H9 (cell line): ENCODE results near the gene MMEL1. TPM values are rescaled to one million over a fixed set of nuclear protein-coding genes. Genes with fewer than 3 reads are reported as not detected.

Experiments
- DNase-seq: peaks from one replicate; pipeline ENCODE4 v3.0.0-alpha.2; 2017
- H2AFZ ChIP-seq: one replicate; pipeline ENCODE4 v1.6.1; 2013; ENCODE audit warnings: mild to moderate bottlenecking, low read length, control low read depth, moderate library complexity
- H2AK5ac ChIP-seq: 2 replicates; pipeline ENCODE4 v1.6.1; 2013; ENCODE audit warnings: low read length, control low read depth, mixed read lengths; ENCODE audit not compliant: insufficient read length
- H2BK120ac ChIP-seq: one replicate; pipeline ENCODE4 v1.6.1; 2013; ENCODE audit warnings: low read depth, mild to moderate bottlenecking, low read length, control low read depth, inconsistent platforms; ENCODE audit not compliant: poor library complexity, severe bottlenecking
- H2BK12ac ChIP-seq: 2 replicates; pipeline ENCODE4 v1.6.1; 2013; ENCODE audit warnings: low read length, control low read depth, mixed read lengths, low read depth; ENCODE audit not compliant: insufficient read length
- H2BK15ac ChIP-seq: 2 replicates; pipeline ENCODE4 v1.6.1; 2013; ENCODE audit warnings: low read depth, low read length, control low read depth
- H2BK20ac ChIP-seq: one replicate; pipeline ENCODE4 v1.6.1; 2013; ENCODE audit warnings: low read depth, mild to moderate bottlenecking, low read length, control low read depth, inconsistent platforms; ENCODE audit not compliant: poor library complexity, severe bottlenecking
- H2BK5ac ChIP-seq: 2 replicates; pipeline ENCODE4 v1.6.1; 2013; ENCODE audit warnings: low read length, control low read depth, mixed read lengths; ENCODE audit not compliant: insufficient read length
- H3K14ac ChIP-seq: 2 replicates; pipeline ENCODE4 v1.6.1; 2013; ENCODE audit warnings: low read length, control low read depth; ENCODE audit not compliant: insufficient read depth
- H3K18ac ChIP-seq: 2 replicates; pipeline ENCODE4 v1.6.1; 2013; ENCODE audit warnings: low read depth, mild to moderate bottlenecking, mixed read lengths, low read length, control low read depth; ENCODE audit not compliant: insufficient read length
- H3K23ac ChIP-seq: 2 replicates; pipeline ENCODE4 v1.6.1; 2013; ENCODE audit warnings: low read length, control low read depth, mixed read lengths, low read depth; ENCODE audit not compliant: insufficient read length
- H3K23me2 ChIP-seq: 2 replicates; pipeline ENCODE4 v1.6.1; 2013; ENCODE audit warnings: low read depth, mild to moderate bottlenecking, mixed read lengths, low read length, control low read depth; ENCODE audit not compliant: insufficient read length, poor library complexity, severe bottlenecking
- H3K27ac ChIP-seq: 2 replicates; pipeline ENCODE4 v1.5.1; 2013; ENCODE audit warnings: low read length, control low read depth, mixed read lengths, low read depth; ENCODE audit not compliant: insufficient read length
- H3K27me3 ChIP-seq: 2 replicates; pipeline ENCODE4 v1.6.1; 2013; ENCODE audit warnings: low read length, control low read depth, inconsistent platforms; ENCODE audit not compliant: insufficient read depth
- H3K4ac ChIP-seq: 2 replicates; pipeline ENCODE4 v1.6.1; 2013; ENCODE audit warnings: low read depth, mild to moderate bottlenecking, control low read depth, inconsistent platforms, low read length, moderate library complexity
- H3K4me1 ChIP-seq: 2 replicates; pipeline ENCODE4 v1.6.1; 2013; ENCODE audit warnings: low read length, control low read depth, inconsistent platforms; ENCODE audit not compliant: insufficient read depth
- H3K4me2 ChIP-seq: 2 replicates; pipeline ENCODE4 v1.6.1; 2013; ENCODE audit warnings: low read length, control low read depth, mixed read lengths; ENCODE audit not compliant: insufficient read length, insufficient read depth
- H3K56ac ChIP-seq: 2 replicates; pipeline ENCODE4 v1.6.1; 2013; ENCODE audit warnings: low read depth, mild to moderate bottlenecking, mixed read lengths, low read length, control low read depth; ENCODE audit not compliant: insufficient read length
- H3K79me1 ChIP-seq: 2 replicates; pipeline ENCODE4 v1.6.1; 2013; ENCODE audit warnings: low read depth, mild to moderate bottlenecking, moderate library complexity, low read length, control low read depth, inconsistent platforms; ENCODE audit not compliant: insufficient read depth, poor library complexity, severe bottlenecking
- H3K79me2 ChIP-seq: 2 replicates; pipeline ENCODE4 v1.6.1; 2013; ENCODE audit warnings: low read length, control low read depth, inconsistent platforms; ENCODE audit not compliant: insufficient read depth
- H3K9ac ChIP-seq: 2 replicates; pipeline ENCODE4 v1.6.1; 2013; ENCODE audit warnings: low read length, control low read depth, mixed read lengths; ENCODE audit not compliant: insufficient read length; ENCODE audit errors: extremely low read depth
- H3K9me3 ChIP-seq: one replicate; pipeline ENCODE4 v1.6.1; 2013; ENCODE audit warnings: low read depth, low read length, inconsistent platforms; ENCODE audit not compliant: control insufficient read depth
- H3T11ph ChIP-seq: one replicate; pipeline ENCODE4 v1.6.1; 2013; ENCODE audit warnings: mild to moderate bottlenecking, low read length, control low read depth, inconsistent platforms
- H4K20me1 ChIP-seq: one replicate; pipeline ENCODE4 v1.6.1; 2013; ENCODE audit not compliant: control insufficient read depth, insufficient read length, insufficient read depth
- H4K5ac ChIP-seq: 2 replicates; pipeline ENCODE4 v1.6.1; 2013; ENCODE audit warnings: low read depth, mild to moderate bottlenecking, mixed read lengths, low read length, control low read depth; ENCODE audit not compliant: insufficient read length
- H4K8ac ChIP-seq: replicated peaks from 2 replicates; pipeline ENCODE4 v1.6.1; 2013; ENCODE audit warnings: low read length, control low read depth, mixed read lengths, low read depth; ENCODE audit not compliant: insufficient read length
- H4K91ac ChIP-seq: 2 replicates; pipeline ENCODE4 v1.6.1; 2013; ENCODE audit warnings: low read depth, mild to moderate bottlenecking, moderate library complexity, mixed read lengths, low read length, control low read depth; ENCODE audit not compliant: insufficient read length
- H3K27ac Mint-ChIP-seq, 3 experiments: 2 replicates in 2 of 3; 3 replicates in 1 of 3; pipeline ENCODE4 v1.8.0; 2020 to 2021; ENCODE audit warnings: mixed read lengths in 3 of 3, mild to moderate bottlenecking in 1 of 3, moderate library complexity in 1 of 3
- H3K27me3 Mint-ChIP-seq: 2 replicates; pipeline ENCODE4 v1.8.0; 2021; ENCODE audit warnings: low read depth, mild to moderate bottlenecking, moderate library complexity, mixed read lengths
- H3K36me3 Mint-ChIP-seq, 3 experiments: 2 replicates in 2 of 3; 3 replicates in 1 of 3; pipeline ENCODE4 v1.8.0; 2020 to 2021; ENCODE audit warnings: low read depth in 3 of 3, mixed read lengths in 3 of 3; ENCODE audit not compliant: insufficient read depth in 1 of 3
- H3K4me1 Mint-ChIP-seq, 2 experiments: 2 replicates each; pipeline ENCODE4 v1.8.0; 2020; ENCODE audit warnings: mixed read lengths in 2 of 2
- H3K4me3 Mint-ChIP-seq, 2 experiments: 2 replicates in 1 of 2; 3 replicates in 1 of 2; pipeline ENCODE4 v1.8.0; 2020 to 2021; ENCODE audit warnings: mild to moderate bottlenecking in 2 of 2, mixed read lengths in 2 of 2, moderate library complexity in 1 of 2
- H3K9me3 Mint-ChIP-seq, 2 experiments: 2 replicates in 1 of 2; 3 replicates in 1 of 2; pipeline ENCODE4 v1.8.0; 2020; ENCODE audit warnings: mild to moderate bottlenecking in 2 of 2, mixed read lengths in 2 of 2, moderate library complexity in 1 of 2
- CTCF ChIP-seq: fragments of 200-600 bp; sonication (generic); conservative IDR thresholded peaks from 3 replicates; pipeline ENCODE4 v1.8.0; 2021; ENCODE audit warnings: antibody characterized with exemption, mild to moderate bottlenecking
- WGBS: extraction: QIAGEN DNeasy Blood & Tissue Kit; methylation state at CpG from one replicate; pipeline ENCODE4 v1.1.7; 2013; ENCODE audit warnings: missing lambda C conversion rate, low lambda C conversion rate, mixed read lengths; ENCODE audit not compliant: insufficient read length; ENCODE audit errors: extremely low coverage; 5-methylcytosine and 5-hydroxymethylcytosine counted together
- total RNA-seq: library from RNA; stranded (reverse); gene quantifications from 2 replicates; pipeline ENCODE4 v1.2.1, GENCODE V29; 2021

Gene MMEL1
- total RNA-seq, 1 experiment from 2014 or later = 0.42 TPM

GRCh38 chr1:2555634-2556276 lies 77.1 kb downstream of the MMEL1 start:
- no peak overlapping the region for H3T11ph ChIP-seq
- H3K4me2 ChIP-seq = no peak overlapping the region
- no peak overlapping the region for H4K91ac ChIP-seq
- no peak overlapping the region for H2AK5ac ChIP-seq
- no peak overlapping the region for H3K27ac ChIP-seq
- no peaks in the 10 kb centered on the region for H3K36me3 Mint-ChIP-seq
- H3K27ac Mint-ChIP-seq = no peak overlapping the region; a peak in 1 of 7 replicates
- no peak overlapping the region for H2BK20ac ChIP-seq
- no peak overlapping the region for H3K56ac ChIP-seq
- peaks cover 9 to 10% of the 10 kb centered on the region in 2 experiments for H3K4me1 Mint-ChIP-seq
- H3K9ac ChIP-seq = no peak overlapping the region
- H3K9me3 ChIP-seq = no peaks in the 10 kb centered on the region
- H3K4ac ChIP-seq = no peak overlapping the region
- no peak overlapping the region for H2BK5ac ChIP-seq
- H3K23ac ChIP-seq = no peak overlapping the region
- H3K23me2 ChIP-seq = no peaks in the 10 kb centered on the region
- no peaks in the 10 kb centered on the region for H3K27me3 Mint-ChIP-seq
- H4K5ac ChIP-seq = no peak overlapping the region
- no peak for DNase-seq
- H3K4me1 ChIP-seq = no peaks in the 10 kb centered on the region
- no peak for TF ChIP-seq CTCF
- H3K14ac ChIP-seq = 0 out of 2 replicates have a peak overlapping the region, but pooled peaks have one; percentile 9
- H2BK120ac ChIP-seq = no peak overlapping the region
- no peak overlapping the region for H2AFZ ChIP-seq
- no peak overlapping the region for H2BK12ac ChIP-seq
- no peak overlapping the region for H4K8ac ChIP-seq
- WGBS = no CpG with 5 or more reads among the region's 26 CpGs
- no peak overlapping the region for H2BK15ac ChIP-seq
- no peaks in the 10 kb centered on the region for H4K20me1 ChIP-seq
- no peaks in the 10 kb centered on the region for H3K79me1 ChIP-seq
- no peaks in the 10 kb centered on the region for H3K79me2 ChIP-seq
- H3K4me3 Mint-ChIP-seq = no peak overlapping the region
- no peaks in the 10 kb centered on the region for H3K27me3 ChIP-seq
- H3K18ac ChIP-seq = no peak overlapping the region
- H3K9me3 Mint-ChIP-seq = no peaks in the 10 kb centered on the region
